Progenitor cell of endocrine pancreas (in vitro differentiated cells): ENCODE results near the gene UBE2L3. TPM values are rescaled to one million over a fixed set of nuclear protein-coding genes. Genes with fewer than 3 reads are reported as not detected.

Source experiments
- DNase-seq: peaks from one replicate; pipeline ENCODE4 v3.0.0; 2021; ENCODE audit warnings: low spot score; ENCODE audit not compliant: unreplicated experiment
- H3K27ac Mint-ChIP-seq: 2 replicates; pipeline ENCODE4 v1.8.0; 2021; ENCODE audit warnings: mild to moderate bottlenecking, moderate library complexity, mixed read lengths
- H3K27me3 Mint-ChIP-seq: 2 replicates; pipeline ENCODE4 v1.8.0; 2021; ENCODE audit warnings: mixed read lengths
- H3K36me3 Mint-ChIP-seq: 2 replicates; pipeline ENCODE4 v1.8.0; 2022; ENCODE audit warnings: mixed read lengths; ENCODE audit not compliant: insufficient read depth
- H3K4me1 Mint-ChIP-seq: 2 replicates; pipeline ENCODE4 v1.8.0; 2021; ENCODE audit warnings: low read depth, mixed read lengths
- H3K4me3 Mint-ChIP-seq: 2 replicates; pipeline ENCODE4 v1.8.0; 2021; ENCODE audit warnings: low read depth, mild to moderate bottlenecking, moderate library complexity, mixed read lengths
- H3K9me3 Mint-ChIP-seq: 2 replicates; pipeline ENCODE4 v1.8.0; 2021; ENCODE audit warnings: low read depth, mixed read lengths
- total RNA-seq: library from RNA; stranded (reverse); gene quantifications from 2 replicates; pipeline ENCODE4 v1.2.1, GENCODE V29; 2021
- TF ChIP-seq, protein P1 (sequence below): fragments of 200-600 bp; sonication (generic); IDR thresholded peaks from one replicate; pipeline ENCODE4 v1.5.0; 2021; ENCODE audit warnings: antibody characterized with exemption, mild to moderate bottlenecking; ENCODE audit not compliant: unreplicated experiment

UBE2L3 gene
- total RNA-seq, 1 donor from 2014 or later: 67.4 TPM

DNA sequence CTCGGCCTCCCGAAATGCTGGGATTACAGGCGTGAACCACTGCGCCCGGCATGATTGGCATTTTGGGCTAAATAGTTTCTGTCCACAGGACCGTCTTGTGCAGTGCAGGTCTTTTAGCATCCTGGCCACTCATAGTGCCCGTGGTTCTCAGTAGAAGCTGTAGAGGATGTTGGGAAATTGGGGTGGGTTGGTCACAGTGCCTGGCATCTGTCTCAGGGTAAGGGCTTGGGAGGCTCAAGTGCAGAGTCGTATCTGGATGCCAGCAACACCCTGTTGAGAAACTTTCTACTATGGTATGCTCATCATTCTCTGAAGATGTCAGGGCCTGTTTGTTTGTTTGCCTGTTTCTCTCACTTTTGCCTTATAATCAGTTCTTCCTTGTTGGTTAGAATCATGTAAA is 21.9 kb downstream of the UBE2L3 start:
- Mint-ChIP-seq H3K4me3 (no peak overlapping the region), H3K9me3 (no peaks in the 10 kb centered on the region), H3K27ac (peak overlapping the region; percentile 63), H3K27me3 (no peaks in the 10 kb centered on the region), H3K4me1 (no peaks in the 10 kb centered on the region), H3K36me3 (peaks cover 13% of the 10 kb centered on the region)
- DNase-seq: no peak
- TF ChIP-seq, protein P1, sequence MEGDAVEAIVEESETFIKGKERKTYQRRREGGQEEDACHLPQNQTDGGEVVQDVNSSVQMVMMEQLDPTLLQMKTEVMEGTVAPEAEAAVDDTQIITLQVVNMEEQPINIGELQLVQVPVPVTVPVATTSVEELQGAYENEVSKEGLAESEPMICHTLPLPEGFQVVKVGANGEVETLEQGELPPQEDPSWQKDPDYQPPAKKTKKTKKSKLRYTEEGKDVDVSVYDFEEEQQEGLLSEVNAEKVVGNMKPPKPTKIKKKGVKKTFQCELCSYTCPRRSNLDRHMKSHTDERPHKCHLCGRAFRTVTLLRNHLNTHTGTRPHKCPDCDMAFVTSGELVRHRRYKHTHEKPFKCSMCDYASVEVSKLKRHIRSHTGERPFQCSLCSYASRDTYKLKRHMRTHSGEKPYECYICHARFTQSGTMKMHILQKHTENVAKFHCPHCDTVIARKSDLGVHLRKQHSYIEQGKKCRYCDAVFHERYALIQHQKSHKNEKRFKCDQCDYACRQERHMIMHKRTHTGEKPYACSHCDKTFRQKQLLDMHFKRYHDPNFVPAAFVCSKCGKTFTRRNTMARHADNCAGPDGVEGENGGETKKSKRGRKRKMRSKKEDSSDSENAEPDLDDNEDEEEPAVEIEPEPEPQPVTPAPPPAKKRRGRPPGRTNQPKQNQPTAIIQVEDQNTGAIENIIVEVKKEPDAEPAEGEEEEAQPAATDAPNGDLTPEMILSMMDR: no peak

DNA sequence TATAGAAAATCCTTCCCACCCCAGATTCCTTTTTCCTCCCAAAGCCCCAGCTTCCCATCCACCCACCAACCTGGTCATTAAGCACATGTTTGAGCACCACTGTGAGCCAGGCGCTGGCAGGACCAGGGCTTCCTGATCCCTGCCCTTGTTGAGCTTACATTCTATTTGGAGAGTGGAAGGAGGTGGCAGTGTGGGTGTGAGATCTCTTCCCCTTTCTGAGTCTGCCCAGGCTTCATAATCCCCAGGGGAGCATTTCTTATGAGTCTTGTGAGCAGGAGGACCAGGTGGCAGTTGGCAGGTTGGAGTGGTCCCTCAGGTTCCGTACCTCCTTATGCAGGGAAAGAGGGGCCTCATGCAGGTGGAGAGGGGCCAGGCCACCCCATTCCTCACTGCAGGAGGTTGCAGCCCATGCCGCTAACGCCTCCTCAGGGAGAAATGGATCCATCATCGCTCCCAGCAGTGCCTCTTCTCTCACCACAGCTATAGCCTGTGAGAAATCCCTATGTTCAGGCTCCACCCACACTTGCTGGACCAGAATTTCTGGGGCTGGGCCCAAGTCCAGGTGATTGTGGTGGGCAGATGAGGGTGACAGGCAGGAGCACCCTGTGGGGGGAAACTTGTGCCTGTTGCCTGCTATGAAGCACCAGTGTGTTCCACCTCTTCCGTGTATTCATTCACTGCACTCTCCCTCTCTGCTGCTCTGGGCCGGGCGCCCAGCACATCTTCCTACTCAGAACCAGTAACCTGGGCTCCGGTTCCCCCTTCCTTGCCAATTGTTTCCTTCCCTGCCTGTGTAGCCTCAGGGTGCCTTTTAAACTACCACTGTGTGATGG is 23.5 kb downstream of the UBE2L3 start:
- TF ChIP-seq, protein P1: no peak
- Mint-ChIP-seq H3K27ac (peak overlapping the region; percentile 50), H3K9me3 (no peaks in the 10 kb centered on the region), H3K36me3 (peaks cover 17% of the 10 kb centered on the region), H3K4me3 (no peak overlapping the region), H3K27me3 (no peaks in the 10 kb centered on the region), H3K4me1 (no peaks in the 10 kb centered on the region)
- DNase-seq: no peak

DNA sequence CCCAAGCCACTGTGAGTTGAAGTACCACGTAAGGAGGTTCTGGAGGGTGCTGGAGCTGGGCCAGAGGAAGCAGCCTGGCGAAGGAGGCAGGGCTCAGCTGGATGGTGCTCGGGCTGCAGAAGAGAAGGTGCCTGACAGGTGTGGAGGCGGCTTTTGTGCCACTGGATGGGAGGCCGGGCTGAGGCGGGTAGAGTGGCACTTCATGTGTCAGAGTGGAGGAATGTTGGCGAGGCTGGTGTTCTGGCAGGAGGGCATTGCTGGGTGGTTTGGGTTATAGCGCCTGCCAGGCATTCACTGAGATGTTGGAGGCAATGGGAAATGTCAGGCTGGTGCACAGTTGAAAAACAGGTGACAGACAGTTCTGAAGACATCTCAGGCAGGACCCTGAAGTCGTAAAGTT is 24.2 kb downstream of the UBE2L3 start:
- Mint-ChIP-seq H3K36me3 (peaks cover 18% of the 10 kb centered on the region), H3K9me3 (no peaks in the 10 kb centered on the region), H3K27ac (peak overlapping the region; percentile 39), H3K4me3 (no peak overlapping the region), H3K4me1 (no peaks in the 10 kb centered on the region), H3K27me3 (no peaks in the 10 kb centered on the region)
- TF ChIP-seq, protein P1: no peak
- DNase-seq: no peak

DNA sequence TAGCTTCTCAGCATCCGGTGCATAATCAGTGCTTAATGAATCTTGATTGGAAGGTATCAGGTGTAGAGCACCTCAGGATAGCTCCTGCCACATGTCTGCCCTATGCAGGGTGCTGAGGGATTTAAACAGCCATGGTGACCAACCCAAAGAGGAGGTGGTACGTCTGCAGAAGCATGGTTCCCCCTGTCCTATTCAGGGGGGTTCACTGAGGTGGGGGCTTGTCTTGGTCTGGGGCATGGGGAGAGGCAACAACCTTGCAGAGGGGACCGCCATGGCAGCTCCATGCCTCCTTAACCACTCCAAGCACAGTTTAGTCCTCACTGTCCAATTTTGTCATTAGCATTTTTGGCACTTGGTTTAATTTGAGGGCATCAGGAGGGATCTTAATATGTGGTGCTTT is 24.9 kb downstream of the UBE2L3 start:
- Mint-ChIP-seq H3K4me3 (no peak overlapping the region), H3K27ac (no peak overlapping the region), H3K9me3 (no peaks in the 10 kb centered on the region), H3K27me3 (no peaks in the 10 kb centered on the region), H3K36me3 (peaks cover 18% of the 10 kb centered on the region), H3K4me1 (no peaks in the 10 kb centered on the region)
- TF ChIP-seq, protein P1: no peak
- no peak for DNase-seq

DNA sequence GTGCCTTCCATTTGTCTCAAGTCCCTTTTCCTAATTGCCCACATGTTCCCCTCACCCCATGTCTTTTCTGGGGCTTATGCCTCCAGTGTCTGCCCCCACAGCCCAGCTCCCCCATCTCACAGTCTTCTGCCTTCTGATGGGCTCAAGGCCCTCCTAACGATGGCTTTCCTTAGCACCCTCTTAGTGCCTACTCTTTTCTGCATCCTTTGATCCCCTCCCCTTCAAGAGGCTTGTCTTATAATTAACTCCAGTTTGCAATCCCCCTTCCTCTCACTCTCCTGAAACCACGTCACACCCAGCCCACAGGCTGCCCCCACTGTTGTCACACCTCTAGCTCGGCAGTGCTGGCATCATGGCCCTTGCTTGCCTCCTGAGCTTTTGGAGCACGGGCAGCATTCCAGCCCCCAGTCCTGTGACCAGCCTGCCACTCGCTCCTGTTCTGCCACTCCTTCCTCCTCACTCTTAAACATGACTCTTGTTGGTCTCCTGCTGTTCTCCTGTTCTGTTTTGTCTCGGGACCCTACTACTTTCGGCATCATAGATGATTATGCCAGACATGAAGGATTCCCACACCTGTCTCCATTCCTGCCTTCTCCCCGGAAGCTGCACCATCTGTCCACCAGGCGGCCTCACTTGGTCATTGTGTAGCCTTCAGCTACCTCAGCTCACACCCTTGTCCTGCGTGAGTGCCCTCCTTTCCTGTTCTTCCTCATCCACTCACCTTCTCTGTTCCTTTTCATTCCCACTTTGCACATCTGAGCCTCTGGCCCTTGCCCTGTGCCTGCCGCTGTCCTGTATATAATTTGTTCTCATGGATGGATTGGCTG is 26.1 kb downstream of the UBE2L3 start:
- Mint-ChIP-seq H3K27ac (no peak overlapping the region), H3K4me1 (peaks cover 3% of the 10 kb centered on the region), H3K9me3 (no peaks in the 10 kb centered on the region), H3K4me3 (no peak overlapping the region), H3K36me3 (peaks cover 17% of the 10 kb centered on the region), H3K27me3 (no peaks in the 10 kb centered on the region)
- TF ChIP-seq, protein P1: peak; percentile 54
- no peak for DNase-seq
